Adrenal gland (tissue), 5 donors: Measurements from ENCODE around the gene CD164.

Source experiments
- POLR2A ChIP-seq, 2 donors: fragments of 450-650 bp; IDR thresholded peaks; one replicate each; pipeline ENCODE4 v1.6.1; 2017; ENCODE audit warnings: antibody characterized with exemption in 2 of 2, mild to moderate bottlenecking in 2 of 2, moderate library complexity in 1 of 2
- TF ChIP-seq, protein P1 (sequence below), 6 experiments: fragments of 450-650 bp in 4 of 6; fragments of 200-600 bp in 2 of 6; sonication (generic) in 1 of 6; IDR thresholded peaks; 1 replicate in 5 of 6; 2 replicates in 1 of 6; pipeline versions ENCODE4 v1.5.1 to v1.8.0; 2016 to 2021; ENCODE audit warnings: antibody characterized with exemption in 6 of 6, mild to moderate bottlenecking in 2 of 6, moderate library complexity in 1 of 6
- donor health status: DM: no; HTN: no; CAD: no.

DNA sequence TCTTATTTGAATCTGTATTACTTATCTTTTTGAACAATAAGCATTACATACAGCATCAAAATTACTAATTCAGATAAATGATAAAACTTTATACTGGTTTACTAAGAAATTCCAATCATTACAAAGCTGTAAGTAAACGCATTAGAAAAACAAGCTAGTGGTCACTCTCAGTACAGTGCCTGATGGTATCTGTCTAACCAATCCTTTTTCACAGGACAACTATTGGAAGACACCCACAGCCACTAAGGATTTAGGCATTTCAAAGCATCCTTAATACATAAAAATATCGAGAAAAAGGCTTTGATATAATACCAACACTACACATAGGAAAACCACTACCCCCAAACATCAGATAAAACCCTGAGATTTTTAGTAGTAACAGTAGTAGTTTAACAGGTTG lies 2.6 kb downstream of the CD164 start:
- no peak for TF ChIP-seq POLR2A (IDR thresholded peaks at IDR 0.05)
- TF ChIP-seq, protein P1, sequence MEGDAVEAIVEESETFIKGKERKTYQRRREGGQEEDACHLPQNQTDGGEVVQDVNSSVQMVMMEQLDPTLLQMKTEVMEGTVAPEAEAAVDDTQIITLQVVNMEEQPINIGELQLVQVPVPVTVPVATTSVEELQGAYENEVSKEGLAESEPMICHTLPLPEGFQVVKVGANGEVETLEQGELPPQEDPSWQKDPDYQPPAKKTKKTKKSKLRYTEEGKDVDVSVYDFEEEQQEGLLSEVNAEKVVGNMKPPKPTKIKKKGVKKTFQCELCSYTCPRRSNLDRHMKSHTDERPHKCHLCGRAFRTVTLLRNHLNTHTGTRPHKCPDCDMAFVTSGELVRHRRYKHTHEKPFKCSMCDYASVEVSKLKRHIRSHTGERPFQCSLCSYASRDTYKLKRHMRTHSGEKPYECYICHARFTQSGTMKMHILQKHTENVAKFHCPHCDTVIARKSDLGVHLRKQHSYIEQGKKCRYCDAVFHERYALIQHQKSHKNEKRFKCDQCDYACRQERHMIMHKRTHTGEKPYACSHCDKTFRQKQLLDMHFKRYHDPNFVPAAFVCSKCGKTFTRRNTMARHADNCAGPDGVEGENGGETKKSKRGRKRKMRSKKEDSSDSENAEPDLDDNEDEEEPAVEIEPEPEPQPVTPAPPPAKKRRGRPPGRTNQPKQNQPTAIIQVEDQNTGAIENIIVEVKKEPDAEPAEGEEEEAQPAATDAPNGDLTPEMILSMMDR (IDR thresholded peaks at IDR 0.05) = no peak
